ENCODE results near the gene FOSB.
"Not testable (repeated sequence)": the region's sequence is repeated elsewhere in the genome, so short reads cannot be mapped to it uniquely, and the experiment has no call there.

Gene FOSB

GRCh38 chr19:45467456-45468158 is at the start of gene FOSB:
Gene FOSB (plus strand): TSS chr19:45467996. CDS start chr19:45468587, 591 bp downstream.
- DNase-seq (ENCODE audit: low read depth, low spot score): peak; percentile 91

- no peak for DNase-seq (ENCODE audit: low read depth, low spot score)
Observed at GRCh38 chr19:45418802-45419201, 49.0 kb upstream of the FOSB start.

- DNase-seq (ENCODE audit: low read depth, low spot score): no peak
Observed at GRCh38 chr19:45419396-45419795, 48.4 kb upstream of the FOSB start.

GRCh38 chr19:45419895-45420294 is 47.9 kb upstream of the FOSB start:
- DNase-seq (ENCODE audit: low read depth, low spot score): no peak

- no peak for DNase-seq (ENCODE audit: low read depth, low spot score)
Observed at GRCh38 chr19:45420356-45420755, 47.4 kb upstream of the FOSB start.

GRCh38 chr19:45420871-45421270 is 46.9 kb upstream of the FOSB start:
- no peak for DNase-seq (ENCODE audit: low read depth, low spot score)

- DNase-seq (ENCODE audit: low read depth, low spot score): no peak
Observed at GRCh38 chr19:45421947-45422498, 45.8 kb upstream of the FOSB start.

- DNase-seq (ENCODE audit: low read depth, low spot score): no peak
Observed at GRCh38 chr19:45423033-45423588, 44.7 kb upstream of the FOSB start.

- DNase-seq (ENCODE audit: low read depth, low spot score): peak; percentile 53
Observed at GRCh38 chr19:45423589-45424190, 44.1 kb upstream of the FOSB start, which contains the start of gene ERCC1. Gene ERCC1 (minus strand): TSS chr19:45423917. CDS start chr19:45423374, 543 bp downstream.

GRCh38 chr19:45424191-45425058 is 43.4 kb upstream of the FOSB start:
- DNase-seq (ENCODE audit: low read depth, low spot score): no peak

- no peak for DNase-seq (ENCODE audit: low read depth, low spot score)
Observed at GRCh38 chr19:45428384-45429231, 39.2 kb upstream of the FOSB start.

- not testable (repeated sequence) for DNase-seq (ENCODE audit: low read depth, low spot score)
Observed at GRCh38 chr19:45429896-45430295, 37.9 kb upstream of the FOSB start.

GRCh38 chr19:45431008-45431407 is 36.8 kb upstream of the FOSB start:
- DNase-seq (ENCODE audit: low read depth, low spot score): not testable (repeated sequence)

GRCh38 chr19:45432543-45432942 is 35.3 kb upstream of the FOSB start:
- not testable (repeated sequence) for DNase-seq (ENCODE audit: low read depth, low spot score)

- no peak for DNase-seq (ENCODE audit: low read depth, low spot score)
Observed at GRCh38 chr19:45437328-45437727, 30.5 kb upstream of the FOSB start.

- DNase-seq (ENCODE audit: low read depth, low spot score): no peak
Observed at GRCh38 chr19:45439190-45439568, 28.6 kb upstream of the FOSB start.

GRCh38 chr19:45439569-45440258 is 28.1 kb upstream of the FOSB start:
- DNase-seq (ENCODE audit: low read depth, low spot score): peak; percentile 69

- no peak for DNase-seq (ENCODE audit: low read depth, low spot score)
Observed at GRCh38 chr19:45440259-45440638, 27.5 kb upstream of the FOSB start.

GRCh38 chr19:45440873-45441654 is 26.7 kb upstream of the FOSB start:
- no peak for DNase-seq (ENCODE audit: low read depth, low spot score)
